ENCODE measurements around the gene ZNF830. TPM values are rescaled to one million over a fixed set of nuclear protein-coding genes. Genes with fewer than 3 reads are reported as not detected.

ZNF830 gene
- total RNA-seq, 1 experiment from 2014 or later, result 13.6 TPM

- TF ChIP-seq CTCF (conservative IDR thresholded peaks at IDR 0.05) (no peak), EZH2 (IDR thresholded peaks at IDR 0.05; ENCODE audit: low read depth) (no peak)
- H3K4me2 ChIP-seq, result no peak overlapping the region
- H3K79me2 ChIP-seq (ENCODE audit: low read depth), result no peaks in the 10 kb centered on the region
- H3K27ac ChIP-seq, result no peak overlapping the region
- no peaks in the 10 kb centered on the region for H3K27me3 ChIP-seq (ENCODE audit: insufficient read depth, low read depth)
- H2AFZ ChIP-seq, result no peak overlapping the region
- ChIA-PET POLR2A (ENCODE audit: unreplicated experiment) (no interaction called here), CTCF (no interaction called here)
- no peaks in the 10 kb centered on the region for H4K20me1 ChIP-seq (ENCODE audit: insufficient read depth)
- H3F3A ChIP-seq (ENCODE audit: insufficient read depth, low read depth), result no peaks in the 10 kb centered on the region
- no peaks in the 10 kb centered on the region for H3K9me2 ChIP-seq (ENCODE audit: insufficient read depth)
- no TSS peak for BruUV-seq (replicated peaks)
- no peak for DNase-seq
- H3K36me3 ChIP-seq (ENCODE audit: low read depth), result 0 out of 2 replicates have a peak, but pooled peaks cover 6% of the 10 kb centered on the region
- no peak overlapping the region for H3K4me3 ChIP-seq
- H3K4me1 ChIP-seq (replicated peaks; ENCODE audit: insufficient read depth), result peaks cover 7% of the 10 kb centered on the region
- intact Hi-C loops (cut with micrococcal nuclease; ENCODE audit: unreplicated experiment), result loop anchor here (5.0 kb wide), 1 partner anchor 574 kb away; no protein-coding TSS in a partner anchor
- H3K9me3 ChIP-seq (ENCODE audit: insufficient read depth, low read depth), result no peaks in the 10 kb centered on the region
These were observed 35.3 kb downstream of the ZNF830 start for GRCh38 chr17:34996422-34997285.

- Histone ChIP-seq H3K4me3 (no peak overlapping the region), H3K4me1 (replicated peaks; ENCODE audit: insufficient read depth) (peaks cover 15% of the 10 kb centered on the region), H3K27me3 (ENCODE audit: insufficient read depth, low read depth) (no peaks in the 10 kb centered on the region), H3K4me2 (no peak overlapping the region), H2AFZ (no peak overlapping the region), H3K9me2 (ENCODE audit: insufficient read depth) (no peaks in the 10 kb centered on the region), H3K9me3 (ENCODE audit: insufficient read depth, low read depth) (no peaks in the 10 kb centered on the region), H3K79me2 (ENCODE audit: low read depth) (no peaks in the 10 kb centered on the region), H3K36me3 (ENCODE audit: low read depth) (0 out of 2 replicates have a peak, but pooled peaks cover 6% of the 10 kb centered on the region), H3K27ac (no peak overlapping the region), H3F3A (ENCODE audit: insufficient read depth, low read depth) (peaks cover 4% of the 10 kb centered on the region; the same call in 1 of the 2 replicates), H4K20me1 (ENCODE audit: insufficient read depth) (no peaks in the 10 kb centered on the region)
- intact Hi-C loops (cut with micrococcal nuclease; ENCODE audit: unreplicated experiment), result loop anchor here (5.0 kb wide), 1 partner anchor 575 kb away; no protein-coding TSS in a partner anchor
- POLR2A ChIA-PET (ENCODE audit: unreplicated experiment), result no interaction called here
- no TSS peak for BruUV-seq (replicated peaks)
- TF ChIP-seq CTCF (conservative IDR thresholded peaks at IDR 0.05) (no peak), EZH2 (IDR thresholded peaks at IDR 0.05; ENCODE audit: low read depth) (no peak)
- CTCF ChIA-PET, result interaction anchor here (0.5 kb wide), 1 partner anchor 44 kb away, joined by 7 read pairs; no protein-coding TSS in a partner anchor
- DNase-seq, result no peak
These were observed 36.1 kb downstream of the ZNF830 start for GRCh38 chr17:34997355-34997862.

- 0 out of 2 replicates have a peak, but pooled peaks cover 6% of the 10 kb centered on the region for H3K36me3 ChIP-seq (ENCODE audit: low read depth)
- intact Hi-C loops (cut with micrococcal nuclease; ENCODE audit: unreplicated experiment), result loop anchor here (1.0 to 5.0 kb wide), 2 partner anchors 120 to 576 kb away; no protein-coding TSS in a partner anchor
- ChIA-PET CTCF (no interaction called here), POLR2A (ENCODE audit: unreplicated experiment) (no interaction called here)
- H3K9me2 ChIP-seq (ENCODE audit: insufficient read depth), result no peaks in the 10 kb centered on the region
- H2AFZ ChIP-seq, result no peak overlapping the region
- no peaks in the 10 kb centered on the region for H3K79me2 ChIP-seq (ENCODE audit: low read depth)
- no peak overlapping the region for H3K4me3 ChIP-seq
- TF ChIP-seq CTCF (conservative IDR thresholded peaks at IDR 0.05), result peak; percentile 88
- no peak for TF ChIP-seq EZH2 (IDR thresholded peaks at IDR 0.05; ENCODE audit: low read depth)
- H3K9me3 ChIP-seq (ENCODE audit: insufficient read depth, low read depth), result no peaks in the 10 kb centered on the region
- no peak overlapping the region for H3K27ac ChIP-seq
- H3K27me3 ChIP-seq (ENCODE audit: insufficient read depth, low read depth), result no peaks in the 10 kb centered on the region
- BruUV-seq (replicated peaks), result no TSS peak
- peaks cover 12% of the 10 kb centered on the region; the same call in 1 of the 2 replicates for H3F3A ChIP-seq (ENCODE audit: insufficient read depth, low read depth)
- peak in 1 of 2 experiments; percentile 63 for DNase-seq
- H4K20me1 ChIP-seq (ENCODE audit: insufficient read depth), result no peaks in the 10 kb centered on the region
- H3K4me1 ChIP-seq (replicated peaks; ENCODE audit: insufficient read depth), result peaks cover 20% of the 10 kb centered on the region
- no peak overlapping the region for H3K4me2 ChIP-seq
These were observed 36.9 kb downstream of the ZNF830 start for GRCh38 chr17:34998205-34998604.
